CD14-positive monocyte (primary cell): ENCODE data around the gene MYL6. TPM values are rescaled to one million over a fixed set of nuclear protein-coding genes. Genes with fewer than 3 reads are reported as not detected.

Source experiments
- DNase-seq, 3 donors: peaks; one replicate each; pipeline ENCODE4 v3.0.0-alpha.2; 2011 to 2022
- H2AFZ ChIP-seq: 2 replicates; pipeline ENCODE4 v1.6.0; 2012; ENCODE audit warnings: mild to moderate bottlenecking, low read depth, low read length, inconsistent platforms; ENCODE audit not compliant: insufficient read depth, poor library complexity, severe bottlenecking
- H3K27ac ChIP-seq, 2 donors: 1 replicate in 1 of 2; 2 replicates in 1 of 2; pipeline ENCODE4 v1.5.1; 2012 to 2013; ENCODE audit warnings: low read length in 2 of 2, control low read depth in 1 of 2, inconsistent platforms in 1 of 2, low read depth in 1 of 2, mild to moderate bottlenecking in 1 of 2
- H3K27me3 ChIP-seq, 2 donors: one replicate each; pipeline versions ENCODE4 v1.6.0 to v1.6.1; 2011 to 2013; ENCODE audit warnings: low read length in 2 of 2; ENCODE audit not compliant: control insufficient read depth in 2 of 2, insufficient read depth in 2 of 2
- H3K36me3 ChIP-seq, 2 donors: replicated peaks in 1 of 2; 1 replicate in 1 of 2; 2 replicates in 1 of 2; pipeline versions ENCODE4 v1.5.1 to v1.6.1; 2012 to 2013; ENCODE audit warnings: low read length in 2 of 2, control low read depth in 1 of 2, inconsistent platforms in 1 of 2, mild to moderate bottlenecking in 1 of 2; ENCODE audit not compliant: insufficient read depth in 2 of 2, control insufficient read depth in 1 of 2
- H3K4me1 ChIP-seq, 2 donors: 1 replicate in 1 of 2; 2 replicates in 1 of 2; pipeline versions ENCODE4 v1.5.1 to v1.6.1; 2012 to 2013; ENCODE audit warnings: low read length in 2 of 2, control low read depth in 1 of 2, inconsistent platforms in 1 of 2, mild to moderate bottlenecking in 1 of 2, moderate library complexity in 1 of 2; ENCODE audit not compliant: insufficient read depth in 2 of 2, control insufficient read depth in 1 of 2
- H3K4me2 ChIP-seq: replicated peaks from 2 replicates; pipeline ENCODE3; 2012; ENCODE audit warnings: low read length, moderate library complexity, mild to moderate bottlenecking; ENCODE audit not compliant: poor library complexity, severe bottlenecking; ENCODE audit errors: extremely low read depth
- H3K4me3 ChIP-seq, 3 experiments: fragments of 200-600 bp in 1 of 3; sonication (generic) in 1 of 3; replicated peaks in 1 of 3; 1 replicate in 2 of 3; 2 replicates in 1 of 3; pipeline ENCODE4 v1.5.1; 2011 to 2013; ENCODE audit warnings: low read length in 3 of 3, mild to moderate bottlenecking in 3 of 3, control low read depth in 2 of 3, low read depth in 2 of 3, inconsistent platforms in 1 of 3, moderate library complexity in 1 of 3
- H3K79me2 ChIP-seq: 2 replicates; pipeline ENCODE4 v1.6.0; 2012; ENCODE audit warnings: mild to moderate bottlenecking, control low read depth, inconsistent platforms, low read length, moderate library complexity; ENCODE audit not compliant: insufficient read depth
- H3K9ac ChIP-seq: 2 replicates; pipeline ENCODE4 v1.6.0; 2017; ENCODE audit warnings: low read length, mild to moderate bottlenecking; ENCODE audit not compliant: insufficient read depth, poor library complexity, severe bottlenecking
- H3K9me3 ChIP-seq, 2 donors: replicated peaks in 1 of 2; 1 replicate in 1 of 2; 2 replicates in 1 of 2; pipeline versions ENCODE4 v1.5.1 to v1.6.1; 2012 to 2013; ENCODE audit warnings: low read length in 2 of 2, control low read depth in 1 of 2; ENCODE audit not compliant: control insufficient read depth in 1 of 2, insufficient read depth in 1 of 2
- H4K20me1 ChIP-seq: 2 replicates; pipeline ENCODE4 v1.6.0; 2012; ENCODE audit warnings: mild to moderate bottlenecking, low read length, control low read depth, moderate library complexity; ENCODE audit not compliant: insufficient read depth
- H3K27ac Mint-ChIP-seq, 7 donors: one replicate each; pipeline ENCODE4 v1.8.0; 2020; ENCODE audit warnings: mild to moderate bottlenecking in 7 of 7, mixed read lengths in 7 of 7, moderate library complexity in 6 of 7, inconsistent platforms in 2 of 7
- H3K27me3 Mint-ChIP-seq, 3 donors: one replicate each; pipeline ENCODE4 v1.8.0; 2021 to 2022; ENCODE audit warnings: low read depth in 3 of 3, mild to moderate bottlenecking in 3 of 3, mixed read lengths in 3 of 3, moderate library complexity in 3 of 3, inconsistent platforms in 1 of 3
- H3K36me3 Mint-ChIP-seq, 2 donors: one replicate each; pipeline ENCODE4 v1.8.0; 2020; ENCODE audit warnings: mixed read lengths in 2 of 2, inconsistent platforms in 1 of 2, mild to moderate bottlenecking in 1 of 2
- H3K4me1 Mint-ChIP-seq: one replicate; pipeline ENCODE4 v1.8.0; 2020; ENCODE audit warnings: mild to moderate bottlenecking, mixed read lengths
- H3K4me3 Mint-ChIP-seq, 2 donors: one replicate each; pipeline ENCODE4 v1.8.0; 2020; ENCODE audit warnings: mild to moderate bottlenecking in 2 of 2, mixed read lengths in 2 of 2, moderate library complexity in 1 of 2
- H3K9me3 Mint-ChIP-seq, 7 donors: one replicate each; pipeline ENCODE4 v1.8.0; 2020 to 2022; ENCODE audit warnings: mixed read lengths in 7 of 7, mild to moderate bottlenecking in 6 of 7, moderate library complexity in 6 of 7, inconsistent platforms in 2 of 7
- WGBS: methylation state at CpG from one replicate; pipeline ENCODE4 v1.1.5; 2013; ENCODE audit warnings: missing lambda C conversion rate; ENCODE audit not compliant: insufficient coverage; 5-methylcytosine and 5-hydroxymethylcytosine counted together
- intact Hi-C, 2 donors: fragments of 100-400 bp; cut with micrococcal nuclease; formaldehyde crosslinking; loops; one replicate each; pipeline versions ENCODE4 v1.15.0 to v1.15.1; 2023
- polyA plus RNA-seq, 3 donors: library from polyadenylated mRNA; depleted of rRNA in 1 of 3; unstranded in 2 of 3; stranded (reverse) in 1 of 3; fragments of 300-500 nt in 2 of 3; fragments of >200 nt in 1 of 3; fragmentation: Illumina TruSeq in 2 of 3; gene quantifications; 1 replicate in 2 of 3; 2 replicates in 1 of 3; pipeline ENCODE4 v1.2.3, GENCODE V29; 2012 to 2021
- TF ChIP-seq, protein P1 (sequence below): fragments of 200-600 bp; IDR thresholded peaks from one replicate; pipeline ENCODE4 v1.8.0; 2022; ENCODE audit warnings: antibody characterized with exemption, mild to moderate bottlenecking

The MYL6 gene
- polyA plus RNA-seq, 3 donors, result 1,962 to 3,939 (median 3,189) TPM

DNA sequence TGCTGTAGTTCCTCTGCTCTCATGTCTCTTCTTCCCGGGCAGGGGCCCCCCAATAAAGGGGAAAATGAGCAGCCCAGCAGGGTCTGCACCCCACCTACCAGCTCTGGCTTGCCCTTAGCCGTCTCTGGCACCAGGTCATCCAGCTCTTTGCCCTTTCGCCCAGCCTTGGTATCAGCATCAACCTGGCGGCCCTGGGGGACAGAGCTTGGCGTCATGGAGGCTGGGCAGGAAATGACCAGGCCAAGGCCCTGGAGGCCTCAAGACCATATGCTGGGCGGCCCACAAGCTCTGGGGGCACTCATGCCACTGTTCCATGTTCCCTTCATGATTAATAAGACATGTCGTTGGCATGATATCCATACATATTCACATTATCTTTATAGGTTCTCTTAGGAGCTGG lies 14.7 kb downstream of the MYL6 start:
- H3K9ac ChIP-seq, result no peak overlapping the region
- no peak overlapping the region for H2AFZ ChIP-seq
- no peaks in the 10 kb centered on the region for H3K79me2 ChIP-seq
- Mint-ChIP-seq H3K27me3 (peaks cover 0 to 3% (median 2%) of the 10 kb centered on the region in 3 donors), H3K36me3 (peaks cover 86 to 97% of the 10 kb centered on the region in 2 donors), H3K4me1 (no peaks in the 10 kb centered on the region), H3K9me3 (no peaks in the 10 kb centered on the region), H3K4me3 (no peak overlapping the region), H3K27ac (peak overlapping the region in 1 of 7 donors; percentile 4)
- H3K36me3 ChIP-seq, result peaks cover 77 to 99% of the 10 kb centered on the region in 2 donors
- no peaks in the 10 kb centered on the region for H3K4me1 ChIP-seq
- H3K9me3 ChIP-seq, result no peaks in the 10 kb centered on the region
- TF ChIP-seq, protein P1, sequence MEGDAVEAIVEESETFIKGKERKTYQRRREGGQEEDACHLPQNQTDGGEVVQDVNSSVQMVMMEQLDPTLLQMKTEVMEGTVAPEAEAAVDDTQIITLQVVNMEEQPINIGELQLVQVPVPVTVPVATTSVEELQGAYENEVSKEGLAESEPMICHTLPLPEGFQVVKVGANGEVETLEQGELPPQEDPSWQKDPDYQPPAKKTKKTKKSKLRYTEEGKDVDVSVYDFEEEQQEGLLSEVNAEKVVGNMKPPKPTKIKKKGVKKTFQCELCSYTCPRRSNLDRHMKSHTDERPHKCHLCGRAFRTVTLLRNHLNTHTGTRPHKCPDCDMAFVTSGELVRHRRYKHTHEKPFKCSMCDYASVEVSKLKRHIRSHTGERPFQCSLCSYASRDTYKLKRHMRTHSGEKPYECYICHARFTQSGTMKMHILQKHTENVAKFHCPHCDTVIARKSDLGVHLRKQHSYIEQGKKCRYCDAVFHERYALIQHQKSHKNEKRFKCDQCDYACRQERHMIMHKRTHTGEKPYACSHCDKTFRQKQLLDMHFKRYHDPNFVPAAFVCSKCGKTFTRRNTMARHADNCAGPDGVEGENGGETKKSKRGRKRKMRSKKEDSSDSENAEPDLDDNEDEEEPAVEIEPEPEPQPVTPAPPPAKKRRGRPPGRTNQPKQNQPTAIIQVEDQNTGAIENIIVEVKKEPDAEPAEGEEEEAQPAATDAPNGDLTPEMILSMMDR, result no peak
- no peaks in the 10 kb centered on the region for H4K20me1 ChIP-seq
- no peak overlapping the region for H3K4me2 ChIP-seq
- H3K4me3 ChIP-seq, result no peak overlapping the region
- H3K27ac ChIP-seq, result no peak overlapping the region
- intact Hi-C loops, result no loop called here
- no peak for DNase-seq
- no peaks in the 10 kb centered on the region for H3K27me3 ChIP-seq
- WGBS, result 93% methylated on average over 5 of the region's 7 CpGs

- Mint-ChIP-seq H3K27ac (peak overlapping the region in 1 of 7 donors; percentile 15), H3K4me3 (no peak overlapping the region), H3K9me3 (no peaks in the 10 kb centered on the region), H3K36me3 (peaks cover 75 to 84% of the 10 kb centered on the region in 2 donors), H3K27me3 (no peaks in the 10 kb centered on the region), H3K4me1 (peaks cover 16% of the 10 kb centered on the region)
- no peak overlapping the region for H3K9ac ChIP-seq
- TF ChIP-seq, protein P1, result no peak
- H3K79me2 ChIP-seq, result peaks cover 5% of the 10 kb centered on the region
- no peaks in the 10 kb centered on the region for H3K9me3 ChIP-seq
- peaks cover 59 to 87% of the 10 kb centered on the region in 2 donors for H3K36me3 ChIP-seq
- no peak overlapping the region for H3K27ac ChIP-seq
- H2AFZ ChIP-seq, result no peak overlapping the region
- no peak overlapping the region for H3K4me2 ChIP-seq
- no peaks in the 10 kb centered on the region for H3K27me3 ChIP-seq
- H3K4me1 ChIP-seq, result peaks cover 13 to 14% of the 10 kb centered on the region in 2 donors
- no peak overlapping the region for H3K4me3 ChIP-seq
- DNase-seq, result no peak
- no peaks in the 10 kb centered on the region for H4K20me1 ChIP-seq
- 100% methylated on average over 1 of the region's 3 CpGs for WGBS
- intact Hi-C loops, result no loop called here
Measured at GRCh38 chr12:56178347-56178746, 20.2 kb downstream of the MYL6 start.
